Liver (tissue), 9 donors: ENCODE measurements around the gene HCRTR1. TPM values are rescaled to one million over a fixed set of nuclear protein-coding genes. Genes with fewer than 3 reads are reported as not detected.

Experiments used
- DNase-seq: peaks from one replicate; pipeline ENCODE4 v3.0.0-alpha.2; 2017; ENCODE audit warnings: low spot score
- H3K27ac ChIP-seq, 2 donors: one replicate each; pipeline ENCODE4 v1.7.0; 2013; ENCODE audit warnings: inconsistent platforms in 2 of 2, low read length in 2 of 2, control low read depth in 1 of 2, low read depth in 1 of 2, mild to moderate bottlenecking in 1 of 2
- H3K27me3 ChIP-seq, 4 donors: one replicate each; pipeline versions ENCODE4 v1.6.1 to v1.7.0; 2013; ENCODE audit warnings: low read length in 3 of 4, inconsistent platforms in 1 of 4, mild to moderate bottlenecking in 1 of 4, moderate library complexity in 1 of 4; ENCODE audit not compliant: control insufficient read depth in 4 of 4, insufficient read depth in 4 of 4
- H3K36me3 ChIP-seq, 4 donors: one replicate each; pipeline versions ENCODE4 v1.6.1 to v1.7.0; 2013; ENCODE audit warnings: low read length in 3 of 4, mild to moderate bottlenecking in 3 of 4, low read depth in 1 of 4, moderate library complexity in 1 of 4; ENCODE audit not compliant: control insufficient read depth in 4 of 4, insufficient read depth in 3 of 4
- H3K4me1 ChIP-seq, 4 donors: one replicate each; pipeline versions ENCODE4 v1.6.1 to v1.7.0; 2013; ENCODE audit warnings: low read length in 3 of 4, mild to moderate bottlenecking in 3 of 4, moderate library complexity in 1 of 4; ENCODE audit not compliant: control insufficient read depth in 4 of 4, insufficient read depth in 4 of 4
- H3K4me3 ChIP-seq, 3 donors: one replicate each; pipeline versions ENCODE4 v1.6.1 to v1.7.0; 2013; ENCODE audit warnings: low read length in 3 of 3, control low read depth in 1 of 3, low read depth in 1 of 3, mild to moderate bottlenecking in 1 of 3
- H3K9ac ChIP-seq, 2 donors: one replicate each; pipeline ENCODE4 v1.7.0; 2013; ENCODE audit warnings: low read length in 2 of 2, mild to moderate bottlenecking in 2 of 2, moderate library complexity in 2 of 2, control low read depth in 1 of 2, low read depth in 1 of 2
- H3K9me3 ChIP-seq, 4 donors: one replicate each; pipeline versions ENCODE4 v1.6.1 to v1.7.0; 2013; ENCODE audit warnings: low read length in 3 of 4; ENCODE audit not compliant: control insufficient read depth in 4 of 4
- GABPA ChIP-seq, 2 donors: IDR thresholded peaks in 1 of 2; conservative IDR thresholded peaks in 1 of 2; 2 replicates each; pipeline ENCODE4 v1.6.1; 2016; ENCODE audit warnings: antibody characterized with exemption in 2 of 2, mild to moderate bottlenecking in 1 of 2, moderate library complexity in 1 of 2
- HNF4A ChIP-seq, 2 donors: conservative IDR thresholded peaks; 2 replicates each; pipeline ENCODE4 v1.6.1; 2016; ENCODE audit warnings: antibody characterized with exemption in 2 of 2, mild to moderate bottlenecking in 2 of 2
- HNF4G ChIP-seq: IDR thresholded peaks from 2 replicates; pipeline ENCODE4 v1.6.1; 2016; ENCODE audit warnings: antibody characterized with exemption
- JUND ChIP-seq, 2 donors: IDR thresholded peaks; 2 replicates each; pipeline ENCODE4 v1.6.1; 2016; ENCODE audit warnings: antibody characterized with exemption in 2 of 2
- NR2F2 ChIP-seq: IDR thresholded peaks from 2 replicates; pipeline ENCODE4 v1.6.1; 2016; ENCODE audit warnings: antibody characterized with exemption
- RAD21 ChIP-seq, 2 donors: IDR thresholded peaks; 2 replicates each; pipeline ENCODE4 v1.6.1; 2016; ENCODE audit warnings: antibody characterized with exemption in 2 of 2, mild to moderate bottlenecking in 2 of 2
- RXRA ChIP-seq, 2 donors: IDR thresholded peaks; 2 replicates each; pipeline ENCODE4 v1.6.1; 2017 to 2018; ENCODE audit warnings: antibody characterized with exemption in 2 of 2, mild to moderate bottlenecking in 1 of 2
- SP1 ChIP-seq: IDR thresholded peaks from 2 replicates; pipeline ENCODE4 v1.6.1; 2018; ENCODE audit warnings: antibody characterized with exemption, mild to moderate bottlenecking
- TAF1 ChIP-seq: conservative IDR thresholded peaks from 2 replicates; pipeline ENCODE4 v1.6.1; 2016; ENCODE audit warnings: antibody characterized with exemption, mild to moderate bottlenecking
- ZBTB33 ChIP-seq: IDR thresholded peaks from 2 replicates; pipeline ENCODE4 v1.6.1; 2016; ENCODE audit warnings: antibody characterized with exemption
- WGBS: extraction: QIAGEN DNeasy Blood & Tissue Kit; methylation state at CpG from one replicate; pipeline ENCODE4 v1.1.7; 2013; 5-methylcytosine and 5-hydroxymethylcytosine counted together
- polyA plus RNA-seq, 2 donors: library from polyadenylated mRNA; stranded (reverse) in 1 of 2; unstranded in 1 of 2; fragments of 200-250 nt in 1 of 2; fragments of >200 nt in 1 of 2; fragmentation: Nextera tagmentation in 1 of 2; extraction: Ambion mirVana in 1 of 2; gene quantifications; one replicate each; pipeline versions ENCODE4 v1.2.1 to v1.2.3, GENCODE V29; 2013 to 2015
- total RNA-seq, 2 donors: library from RNA; depleted of rRNA; stranded (reverse); fragments of >200 nt; gene quantifications; one replicate each; pipeline ENCODE4 v1.2.3, GENCODE V29; 2014
- TF ChIP-seq, protein P1 (sequence below): fragments of 150-350 bp; IDR thresholded peaks from 2 replicates; pipeline ENCODE4 v1.5.1; 2017; ENCODE audit warnings: improper control_type of control experiment, low read depth, low read length; ENCODE audit not compliant: missing input control
- TF ChIP-seq, protein P2 (sequence below): IDR thresholded peaks from 2 replicates; pipeline ENCODE4 v1.6.1; 2016; ENCODE audit warnings: antibody characterized with exemption, mild to moderate bottlenecking
- TF ChIP-seq, protein P3 (sequence below): IDR thresholded peaks from 2 replicates; pipeline ENCODE4 v1.6.1; 2016; ENCODE audit warnings: antibody characterized with exemption
- donor health status: healthy.
- donor health status: healthy.
- donor health status: healthy.
- donor health status: healthy.
- donor health status: healthy.

HCRTR1 gene
- total and polyA plus RNA-seq, 4 donors, result 0.06 TPM; not detected in 3

DNA sequence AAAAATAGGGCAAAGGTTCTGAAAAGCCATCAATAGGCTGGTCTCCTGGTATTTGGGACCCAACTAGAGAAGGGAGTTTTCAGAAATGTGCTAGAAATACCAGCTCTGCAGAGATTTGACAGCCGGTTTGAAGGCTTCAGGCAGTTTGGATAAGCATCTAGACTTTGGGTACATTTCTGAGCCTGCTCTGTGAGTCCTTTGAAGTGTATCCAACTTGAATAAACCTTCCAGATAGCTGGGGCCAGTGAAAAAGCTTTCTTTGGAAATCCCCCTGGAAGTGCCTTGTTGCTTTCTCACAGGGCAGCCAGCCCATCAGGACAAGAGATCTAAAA is 33.6 kb downstream of the HCRTR1 start (continued):
- TF ChIP-seq, protein P1, sequence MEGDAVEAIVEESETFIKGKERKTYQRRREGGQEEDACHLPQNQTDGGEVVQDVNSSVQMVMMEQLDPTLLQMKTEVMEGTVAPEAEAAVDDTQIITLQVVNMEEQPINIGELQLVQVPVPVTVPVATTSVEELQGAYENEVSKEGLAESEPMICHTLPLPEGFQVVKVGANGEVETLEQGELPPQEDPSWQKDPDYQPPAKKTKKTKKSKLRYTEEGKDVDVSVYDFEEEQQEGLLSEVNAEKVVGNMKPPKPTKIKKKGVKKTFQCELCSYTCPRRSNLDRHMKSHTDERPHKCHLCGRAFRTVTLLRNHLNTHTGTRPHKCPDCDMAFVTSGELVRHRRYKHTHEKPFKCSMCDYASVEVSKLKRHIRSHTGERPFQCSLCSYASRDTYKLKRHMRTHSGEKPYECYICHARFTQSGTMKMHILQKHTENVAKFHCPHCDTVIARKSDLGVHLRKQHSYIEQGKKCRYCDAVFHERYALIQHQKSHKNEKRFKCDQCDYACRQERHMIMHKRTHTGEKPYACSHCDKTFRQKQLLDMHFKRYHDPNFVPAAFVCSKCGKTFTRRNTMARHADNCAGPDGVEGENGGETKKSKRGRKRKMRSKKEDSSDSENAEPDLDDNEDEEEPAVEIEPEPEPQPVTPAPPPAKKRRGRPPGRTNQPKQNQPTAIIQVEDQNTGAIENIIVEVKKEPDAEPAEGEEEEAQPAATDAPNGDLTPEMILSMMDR, result no peak
- no peak for TF ChIP-seq ZBTB33
- TF ChIP-seq NR2F2, result no peak

- TF ChIP-seq RXRA (IDR thresholded peaks at IDR 0.05), result no peak
- TF ChIP-seq RAD21 (IDR thresholded peaks at IDR 0.05), result no peak
- no peak for TF ChIP-seq ZBTB33
- TF ChIP-seq HNF4G, result no peak
- TF ChIP-seq, protein P2, sequence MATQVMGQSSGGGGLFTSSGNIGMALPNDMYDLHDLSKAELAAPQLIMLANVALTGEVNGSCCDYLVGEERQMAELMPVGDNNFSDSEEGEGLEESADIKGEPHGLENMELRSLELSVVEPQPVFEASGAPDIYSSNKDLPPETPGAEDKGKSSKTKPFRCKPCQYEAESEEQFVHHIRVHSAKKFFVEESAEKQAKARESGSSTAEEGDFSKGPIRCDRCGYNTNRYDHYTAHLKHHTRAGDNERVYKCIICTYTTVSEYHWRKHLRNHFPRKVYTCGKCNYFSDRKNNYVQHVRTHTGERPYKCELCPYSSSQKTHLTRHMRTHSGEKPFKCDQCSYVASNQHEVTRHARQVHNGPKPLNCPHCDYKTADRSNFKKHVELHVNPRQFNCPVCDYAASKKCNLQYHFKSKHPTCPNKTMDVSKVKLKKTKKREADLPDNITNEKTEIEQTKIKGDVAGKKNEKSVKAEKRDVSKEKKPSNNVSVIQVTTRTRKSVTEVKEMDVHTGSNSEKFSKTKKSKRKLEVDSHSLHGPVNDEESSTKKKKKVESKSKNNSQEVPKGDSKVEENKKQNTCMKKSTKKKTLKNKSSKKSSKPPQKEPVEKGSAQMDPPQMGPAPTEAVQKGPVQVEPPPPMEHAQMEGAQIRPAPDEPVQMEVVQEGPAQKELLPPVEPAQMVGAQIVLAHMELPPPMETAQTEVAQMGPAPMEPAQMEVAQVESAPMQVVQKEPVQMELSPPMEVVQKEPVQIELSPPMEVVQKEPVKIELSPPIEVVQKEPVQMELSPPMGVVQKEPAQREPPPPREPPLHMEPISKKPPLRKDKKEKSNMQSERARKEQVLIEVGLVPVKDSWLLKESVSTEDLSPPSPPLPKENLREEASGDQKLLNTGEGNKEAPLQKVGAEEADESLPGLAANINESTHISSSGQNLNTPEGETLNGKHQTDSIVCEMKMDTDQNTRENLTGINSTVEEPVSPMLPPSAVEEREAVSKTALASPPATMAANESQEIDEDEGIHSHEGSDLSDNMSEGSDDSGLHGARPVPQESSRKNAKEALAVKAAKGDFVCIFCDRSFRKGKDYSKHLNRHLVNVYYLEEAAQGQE, result no peak
- no peak for TF ChIP-seq HNF4A (conservative IDR thresholded peaks at IDR 0.05)
- no peak for TF ChIP-seq SP1
- TF ChIP-seq, protein P3, sequence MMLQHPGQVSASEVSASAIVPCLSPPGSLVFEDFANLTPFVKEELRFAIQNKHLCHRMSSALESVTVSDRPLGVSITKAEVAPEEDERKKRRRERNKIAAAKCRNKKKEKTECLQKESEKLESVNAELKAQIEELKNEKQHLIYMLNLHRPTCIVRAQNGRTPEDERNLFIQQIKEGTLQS, result no peak
- no peak for TF ChIP-seq TAF1
- no peak for TF ChIP-seq GABPA (IDR thresholded peaks at IDR 0.05 in 1 of 2, conservative IDR thresholded peaks at IDR 0.05 in 1 of 2)
- no peak for TF ChIP-seq JUND (IDR thresholded peaks at IDR 0.05)
- no peaks in the 10 kb centered on the region for H3K9me3 ChIP-seq
- H3K9ac ChIP-seq, result no peak overlapping the region
- no peaks in the 10 kb centered on the region for H3K27me3 ChIP-seq
- H3K4me1 ChIP-seq, result no peaks in the 10 kb centered on the region
- no peaks in the 10 kb centered on the region for H3K36me3 ChIP-seq
- DNase-seq, result no peak
- 80% methylated on average over 6 of the region's 6 CpGs for WGBS
- no peak overlapping the region for H3K4me3 ChIP-seq
- no peak overlapping the region for H3K27ac ChIP-seq
Observed at GRCh38 chr1:31651766-31652165, 34.3 kb downstream of the HCRTR1 start.
